HCT116 (cell line): ENCODE data around the gene LSMEM2. TPM values are rescaled to one million over a fixed set of nuclear protein-coding genes. Genes with fewer than 3 reads are reported as not detected.

ENCODE experiments used
- ATAC-seq: fragments of 200-7000 bp; cut with Tn5 transposase; 2 replicates; pipeline ENCODE4 v1.9.1; 2020; ENCODE audit warnings: mild to moderate bottlenecking, moderate library complexity
- BruUV-seq: library from RNA; stranded (reverse); fragments of 400-500 nt; replicated peaks from 2 replicates; lab custom pipeline; 2021; lab: Mats Ljungman, UMichigan
- CTCF ChIA-PET: fragments of 300-600 bp; sonication (Branson Sonifier 250); formaldehyde crosslinking; loops from one replicate; lab custom pipeline; 2021; ENCODE audit warnings: antibody characterized with exemption; lab: Charles Lee
- POLR2A ChIA-PET: fragments of 300-600, 350-600 bp; sonication (Branson Sonifier 250); formaldehyde crosslinking; loops from one replicate; lab custom pipeline; 2021; ENCODE audit warnings: antibody characterized with exemption; lab: Charles Lee
- RAD21 ChIA-PET, 2 experiments: fragments of 300-600 bp; sonication (Branson Sonifier 250); formaldehyde crosslinking; loops; one replicate each; lab custom pipeline; 2023; ENCODE audit warnings: low total read pairs in 2 of 2; ENCODE audit not compliant: uncharacterized antibody in 2 of 2, unreplicated experiment in 2 of 2, low non-redundant PET in 1 of 2; lab: Charles Lee
- DNase-seq: peaks from one replicate; pipeline ENCODE4 v3.0.0-alpha.2; 2010; ENCODE audit warnings: low read depth, low spot score
- H2AFZ ChIP-seq: fragments of 200-600 bp; shearing (Covaris generic), sonication (generic); 2 replicates; pipeline ENCODE4 v1.6.1; 2017; ENCODE audit warnings: low read depth, mixed run types, mixed read lengths, antibody characterized with exemption, low read length; ENCODE audit not compliant: poor library complexity, severe bottlenecking
- H3K27ac ChIP-seq: 2 replicates; pipeline ENCODE4 v1.5.1; 2012; ENCODE audit warnings: low read depth, low read length
- H3K27me3 ChIP-seq: fragments of 200-600 bp; sonication (generic); 2 replicates; pipeline ENCODE4 v1.6.1; 2016; ENCODE audit warnings: mixed run types, low read length, mixed read lengths; ENCODE audit not compliant: insufficient read depth
- H3K36me3 ChIP-seq, 2 experiments: fragments of 200-500 bp in 1 of 2; fragments of 200-600 bp in 1 of 2; sonication (Bioruptor generic) in 1 of 2; sonication (generic) in 1 of 2; 2 replicates each; pipeline versions ENCODE4 v1.5.1 to v1.6.1; 2014 to 2016; ENCODE audit warnings: low read length in 2 of 2, inconsistent platforms in 1 of 2, mixed read lengths in 1 of 2, mixed run types in 1 of 2; ENCODE audit not compliant: insufficient read depth in 2 of 2, control insufficient read depth in 1 of 2
- H3K4me1 ChIP-seq, 2 experiments: fragments of 200-600 bp in 1 of 2; sonication (generic) in 1 of 2; 2 replicates each; pipeline versions ENCODE4 v1.5.1 to v1.6.1; 2012 to 2017; ENCODE audit warnings: low read length in 2 of 2, inconsistent platforms in 1 of 2, mild to moderate bottlenecking in 1 of 2, mixed read lengths in 1 of 2, mixed run types in 1 of 2, moderate library complexity in 1 of 2; ENCODE audit not compliant: insufficient read depth in 2 of 2, control insufficient read depth in 1 of 2
- H3K4me2 ChIP-seq: fragments of 200-600 bp; sonication (generic); 2 replicates; pipeline ENCODE4 v1.6.1; 2017; ENCODE audit warnings: mixed run types, low read length, mixed read lengths
- H3K4me3 ChIP-seq, 2 experiments: fragments of 200-600 bp in 1 of 2; sonication (generic) in 1 of 2; replicated peaks in 1 of 2; 2 replicates each; pipeline ENCODE4 v1.5.1; 2011 to 2016; ENCODE audit warnings: low read length in 2 of 2, control low read depth in 1 of 2, low read depth in 1 of 2, mild to moderate bottlenecking in 1 of 2, mixed read lengths in 1 of 2, mixed run types in 1 of 2
- H3K79me2 ChIP-seq: fragments of 200-600 bp; sonication (generic); 2 replicates; pipeline ENCODE4 v1.6.1; 2017; ENCODE audit warnings: mild to moderate bottlenecking, mixed run types, low read length, moderate library complexity, mixed read lengths; ENCODE audit not compliant: insufficient read depth
- H3K9ac ChIP-seq: fragments of 200-600 bp; sonication (generic); 2 replicates; pipeline ENCODE4 v1.6.1; 2016; ENCODE audit warnings: low read length, mixed read lengths
- H3K9me2 ChIP-seq: fragments of 200-600 bp; sonication (generic), shearing (Covaris generic); 2 replicates; pipeline ENCODE4 v1.6.1; 2017; ENCODE audit warnings: mixed run types, mild to moderate bottlenecking, moderate library complexity; ENCODE audit not compliant: insufficient read depth
- H3K9me3 ChIP-seq, 2 experiments: fragments of 200-500 bp in 1 of 2; fragments of 200-600 bp in 1 of 2; sonication (Bioruptor generic) in 1 of 2; sonication (generic) in 1 of 2; 2 replicates each; pipeline ENCODE4 v1.6.1; 2014 to 2017; ENCODE audit warnings: low read length in 2 of 2, mixed read lengths in 2 of 2, inconsistent platforms in 1 of 2, low read depth in 1 of 2, mild to moderate bottlenecking in 1 of 2, mixed run types in 1 of 2, moderate library complexity in 1 of 2; ENCODE audit not compliant: control insufficient read depth in 1 of 2, insufficient read depth in 1 of 2
- H4K20me1 ChIP-seq: fragments of 200-600 bp; sonication (generic), shearing (Covaris generic); 2 replicates; pipeline ENCODE4 v1.6.1; 2017; ENCODE audit warnings: mixed run types, mild to moderate bottlenecking, moderate library complexity; ENCODE audit not compliant: insufficient read depth
- CBX3 ChIP-seq: IDR thresholded peaks from 2 replicates; pipeline ENCODE4 v1.6.1; 2012; ENCODE audit warnings: low read depth
- CEBPB ChIP-seq: IDR thresholded peaks from 2 replicates; pipeline ENCODE4 v1.6.1; 2012; ENCODE audit warnings: low read depth
- EGR1 ChIP-seq: IDR thresholded peaks from 2 replicates; pipeline ENCODE4 v1.6.1; 2012; ENCODE audit warnings: low read depth
- ELF1 ChIP-seq: IDR thresholded peaks from 2 replicates; pipeline ENCODE4 v1.6.1; 2012; ENCODE audit warnings: low read depth, borderline replicate concordance
- EZH2phosphoT487 ChIP-seq: fragments of 200-600 bp; IDR thresholded peaks from 2 replicates; pipeline ENCODE4 v1.6.1; 2018; ENCODE audit warnings: antibody characterized with exemption, borderline replicate concordance
- FOSL1 ChIP-seq: IDR thresholded peaks from 2 replicates; pipeline ENCODE4 v1.6.1; 2012; ENCODE audit warnings: low read depth
- JUND ChIP-seq: IDR thresholded peaks from 2 replicates; pipeline ENCODE4 v1.6.1; 2012
- POLR2A ChIP-seq: IDR thresholded peaks from 2 replicates; pipeline ENCODE4 v1.7.0; 2011; ENCODE audit warnings: borderline replicate concordance; ENCODE audit not compliant: insufficient read depth, insufficient read length; ENCODE audit errors: extremely low read depth
- RAD21 ChIP-seq: IDR thresholded peaks from 2 replicates; pipeline ENCODE4 v1.6.1; 2012; ENCODE audit warnings: low read depth, mild to moderate bottlenecking
- SP1 ChIP-seq: IDR thresholded peaks from 2 replicates; pipeline ENCODE4 v1.6.1; 2012; ENCODE audit warnings: low read depth
- SRF ChIP-seq: IDR thresholded peaks from 2 replicates; pipeline ENCODE4 v1.6.1; 2012; ENCODE audit warnings: low read depth
- TCF7L2 ChIP-seq: IDR thresholded peaks from 2 replicates; pipeline ENCODE4 v1.7.0; 2011; ENCODE audit warnings: borderline replicate concordance, inconsistent platforms; ENCODE audit not compliant: insufficient read depth, insufficient read length; ENCODE audit errors: extremely low read depth
- YY1 ChIP-seq: IDR thresholded peaks from 2 replicates; pipeline ENCODE4 v1.6.1; 2011; ENCODE audit warnings: low read length, low read depth, moderate library complexity, mild to moderate bottlenecking; ENCODE audit not compliant: insufficient replicate concordance; ENCODE audit errors: extremely low read depth
- ZFX ChIP-seq: fragments of 450-650 bp; IDR thresholded peaks from 2 replicates; pipeline ENCODE4 v1.6.1; 2017
- ZNF274 ChIP-seq: fragments of 200-500 bp; sonication (Bioruptor generic); IDR thresholded peaks from 2 replicates; pipeline ENCODE4 v1.6.1; 2014; ENCODE audit warnings: mild to moderate bottlenecking, low read depth, low read length, inconsistent platforms
- intact Hi-C: fragments of 100-400 bp; cut with micrococcal nuclease; formaldehyde crosslinking; loops from 2 replicates; pipeline ENCODE4 v1.10.0; 2022
- total RNA-seq: library from RNA; stranded (reverse); gene quantifications from one replicate; pipeline ENCODE4 v1.2.1, GENCODE V29; 2021; ENCODE audit not compliant: unreplicated experiment
- TF ChIP-seq, protein P1 (sequence below): IDR thresholded peaks from 2 replicates; pipeline ENCODE4 v1.6.1; 2012
- TF ChIP-seq, protein P2 (sequence below): IDR thresholded peaks from 2 replicates; pipeline ENCODE4 v1.6.1; 2012; ENCODE audit warnings: low read depth
- TF ChIP-seq, protein P3 (sequence below), 3 experiments: fragments of 200-600 bp in 1 of 3; sonication (generic) in 1 of 3; IDR thresholded peaks in 2 of 3; conservative IDR thresholded peaks in 1 of 3; 2 replicates each; pipeline ENCODE4 v1.5.1; 2012 to 2017; ENCODE audit warnings: low read depth in 2 of 3, low read length in 2 of 3, antibody characterized with exemption in 1 of 3, borderline replicate concordance in 1 of 3, control low read depth in 1 of 3, mild to moderate bottlenecking in 1 of 3, mixed read lengths in 1 of 3, mixed run types in 1 of 3, moderate library complexity in 1 of 3; ENCODE audit not compliant: insufficient read depth in 1 of 3
- TF ChIP-seq, protein P4 (sequence below): IDR thresholded peaks from 2 replicates; pipeline ENCODE4 v1.6.1; 2011; ENCODE audit warnings: mild to moderate bottlenecking, low read length, moderate library complexity; ENCODE audit not compliant: insufficient replicate concordance; ENCODE audit errors: extremely low read depth
- TF ChIP-seq, protein P5 (sequence below): IDR thresholded peaks from 2 replicates; pipeline ENCODE4 v1.6.1; 2012

LSMEM2 gene
- total RNA-seq, 1 experiment from 2014 or later = not detected

DNA sequence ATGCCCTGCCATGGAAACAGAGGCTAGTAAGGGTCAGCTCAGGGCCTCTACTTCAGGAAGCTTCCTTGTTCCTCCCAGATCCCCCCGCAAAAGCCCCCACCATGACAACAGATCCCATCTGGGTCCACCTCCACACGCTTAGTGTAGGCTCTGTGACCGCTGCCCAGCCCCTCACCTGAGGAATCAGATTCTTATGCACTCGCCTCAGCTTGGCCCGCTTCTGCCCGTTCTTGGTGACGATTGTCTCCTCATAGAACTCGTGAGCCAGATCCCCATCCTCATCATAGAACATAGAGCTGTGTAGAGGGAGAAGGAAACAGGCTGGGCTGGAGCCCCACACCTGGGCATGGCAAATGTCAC, 47.3 kb downstream of the LSMEM2 start:
- ATAC-seq (no peak), DNase-seq (no peak)
- intact Hi-C loops = no loop called here
- Histone ChIP-seq H4K20me1 (no peaks in the 10 kb centered on the region), H3K9ac (0 out of 2 replicates have a peak overlapping the region, but pooled peaks have one; percentile 86), H3K9me3 (no peaks in the 10 kb centered on the region), H3K4me3 (no peak overlapping the region), H2AFZ (no peak overlapping the region), H3K27ac (no peak overlapping the region), H3K4me2 (peak overlapping the region; percentile 88; the same call in 1 of the 2 replicates), H3K36me3 (peaks cover 25 to 26% of the 10 kb centered on the region in 2 experiments; a peak in 3 of 4 replicates), H3K9me2 (no peaks in the 10 kb centered on the region), H3K27me3 (no peaks in the 10 kb centered on the region), H3K4me1 (peaks cover 23 to 46% of the 10 kb centered on the region in 2 experiments), H3K79me2 (peaks cover 35% of the 10 kb centered on the region)
- ChIA-PET POLR2A (no interaction called here), CTCF (no interaction called here), RAD21 (no interaction called here)
- no TSS peak for BruUV-seq
- no peak for TF ChIP-seq RAD21
- TF ChIP-seq POLR2A = no peak
- TF ChIP-seq, protein P1, sequence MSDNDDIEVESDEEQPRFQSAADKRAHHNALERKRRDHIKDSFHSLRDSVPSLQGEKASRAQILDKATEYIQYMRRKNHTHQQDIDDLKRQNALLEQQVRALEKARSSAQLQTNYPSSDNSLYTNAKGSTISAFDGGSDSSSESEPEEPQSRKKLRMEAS = no peak
- no peak for TF ChIP-seq TCF7L2
- TF ChIP-seq CBX3 = no peak
- no peak for TF ChIP-seq EZH2phosphoT487
- TF ChIP-seq, protein P2, sequence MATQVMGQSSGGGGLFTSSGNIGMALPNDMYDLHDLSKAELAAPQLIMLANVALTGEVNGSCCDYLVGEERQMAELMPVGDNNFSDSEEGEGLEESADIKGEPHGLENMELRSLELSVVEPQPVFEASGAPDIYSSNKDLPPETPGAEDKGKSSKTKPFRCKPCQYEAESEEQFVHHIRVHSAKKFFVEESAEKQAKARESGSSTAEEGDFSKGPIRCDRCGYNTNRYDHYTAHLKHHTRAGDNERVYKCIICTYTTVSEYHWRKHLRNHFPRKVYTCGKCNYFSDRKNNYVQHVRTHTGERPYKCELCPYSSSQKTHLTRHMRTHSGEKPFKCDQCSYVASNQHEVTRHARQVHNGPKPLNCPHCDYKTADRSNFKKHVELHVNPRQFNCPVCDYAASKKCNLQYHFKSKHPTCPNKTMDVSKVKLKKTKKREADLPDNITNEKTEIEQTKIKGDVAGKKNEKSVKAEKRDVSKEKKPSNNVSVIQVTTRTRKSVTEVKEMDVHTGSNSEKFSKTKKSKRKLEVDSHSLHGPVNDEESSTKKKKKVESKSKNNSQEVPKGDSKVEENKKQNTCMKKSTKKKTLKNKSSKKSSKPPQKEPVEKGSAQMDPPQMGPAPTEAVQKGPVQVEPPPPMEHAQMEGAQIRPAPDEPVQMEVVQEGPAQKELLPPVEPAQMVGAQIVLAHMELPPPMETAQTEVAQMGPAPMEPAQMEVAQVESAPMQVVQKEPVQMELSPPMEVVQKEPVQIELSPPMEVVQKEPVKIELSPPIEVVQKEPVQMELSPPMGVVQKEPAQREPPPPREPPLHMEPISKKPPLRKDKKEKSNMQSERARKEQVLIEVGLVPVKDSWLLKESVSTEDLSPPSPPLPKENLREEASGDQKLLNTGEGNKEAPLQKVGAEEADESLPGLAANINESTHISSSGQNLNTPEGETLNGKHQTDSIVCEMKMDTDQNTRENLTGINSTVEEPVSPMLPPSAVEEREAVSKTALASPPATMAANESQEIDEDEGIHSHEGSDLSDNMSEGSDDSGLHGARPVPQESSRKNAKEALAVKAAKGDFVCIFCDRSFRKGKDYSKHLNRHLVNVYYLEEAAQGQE = no peak
- no peak for TF ChIP-seq JUND
- TF ChIP-seq FOSL1 = no peak
- TF ChIP-seq, protein P3, sequence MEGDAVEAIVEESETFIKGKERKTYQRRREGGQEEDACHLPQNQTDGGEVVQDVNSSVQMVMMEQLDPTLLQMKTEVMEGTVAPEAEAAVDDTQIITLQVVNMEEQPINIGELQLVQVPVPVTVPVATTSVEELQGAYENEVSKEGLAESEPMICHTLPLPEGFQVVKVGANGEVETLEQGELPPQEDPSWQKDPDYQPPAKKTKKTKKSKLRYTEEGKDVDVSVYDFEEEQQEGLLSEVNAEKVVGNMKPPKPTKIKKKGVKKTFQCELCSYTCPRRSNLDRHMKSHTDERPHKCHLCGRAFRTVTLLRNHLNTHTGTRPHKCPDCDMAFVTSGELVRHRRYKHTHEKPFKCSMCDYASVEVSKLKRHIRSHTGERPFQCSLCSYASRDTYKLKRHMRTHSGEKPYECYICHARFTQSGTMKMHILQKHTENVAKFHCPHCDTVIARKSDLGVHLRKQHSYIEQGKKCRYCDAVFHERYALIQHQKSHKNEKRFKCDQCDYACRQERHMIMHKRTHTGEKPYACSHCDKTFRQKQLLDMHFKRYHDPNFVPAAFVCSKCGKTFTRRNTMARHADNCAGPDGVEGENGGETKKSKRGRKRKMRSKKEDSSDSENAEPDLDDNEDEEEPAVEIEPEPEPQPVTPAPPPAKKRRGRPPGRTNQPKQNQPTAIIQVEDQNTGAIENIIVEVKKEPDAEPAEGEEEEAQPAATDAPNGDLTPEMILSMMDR (IDR thresholded peaks at IDR 0.05 in 2 of 3, conservative IDR thresholded peaks at IDR 0.05 in 1 of 3; ENCODE audit: borderline replicate concordance in 1 of 3, insufficient read depth in 1 of 3, low read depth in 2 of 3, low read length in 2 of 3) = no peak
- TF ChIP-seq, protein P4, sequence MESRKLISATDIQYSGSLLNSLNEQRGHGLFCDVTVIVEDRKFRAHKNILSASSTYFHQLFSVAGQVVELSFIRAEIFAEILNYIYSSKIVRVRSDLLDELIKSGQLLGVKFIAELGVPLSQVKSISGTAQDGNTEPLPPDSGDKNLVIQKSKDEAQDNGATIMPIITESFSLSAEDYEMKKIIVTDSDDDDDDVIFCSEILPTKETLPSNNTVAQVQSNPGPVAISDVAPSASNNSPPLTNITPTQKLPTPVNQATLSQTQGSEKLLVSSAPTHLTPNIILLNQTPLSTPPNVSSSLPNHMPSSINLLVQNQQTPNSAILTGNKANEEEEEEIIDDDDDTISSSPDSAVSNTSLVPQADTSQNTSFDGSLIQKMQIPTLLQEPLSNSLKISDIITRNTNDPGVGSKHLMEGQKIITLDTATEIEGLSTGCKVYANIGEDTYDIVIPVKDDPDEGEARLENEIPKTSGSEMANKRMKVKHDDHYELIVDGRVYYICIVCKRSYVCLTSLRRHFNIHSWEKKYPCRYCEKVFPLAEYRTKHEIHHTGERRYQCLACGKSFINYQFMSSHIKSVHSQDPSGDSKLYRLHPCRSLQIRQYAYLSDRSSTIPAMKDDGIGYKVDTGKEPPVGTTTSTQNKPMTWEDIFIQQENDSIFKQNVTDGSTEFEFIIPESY = no peak
- TF ChIP-seq EGR1 = no peak
- no peak for TF ChIP-seq CEBPB
- no peak for TF ChIP-seq SRF
- no peak for TF ChIP-seq SP1
- TF ChIP-seq, protein P5, sequence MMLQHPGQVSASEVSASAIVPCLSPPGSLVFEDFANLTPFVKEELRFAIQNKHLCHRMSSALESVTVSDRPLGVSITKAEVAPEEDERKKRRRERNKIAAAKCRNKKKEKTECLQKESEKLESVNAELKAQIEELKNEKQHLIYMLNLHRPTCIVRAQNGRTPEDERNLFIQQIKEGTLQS = no peak
- no peak for TF ChIP-seq ZNF274
- no peak for TF ChIP-seq ZFX
- TF ChIP-seq YY1 = no peak
- no peak for TF ChIP-seq ELF1
